NCI-H345 (cell line): ENCODE data around the gene PIWIL1.

Source experiments
- DNase-seq: peaks from one replicate; lab custom pipeline; 2025; lab: John Stamatoyannopoulos, UW

PIWIL1 gene

DNA sequence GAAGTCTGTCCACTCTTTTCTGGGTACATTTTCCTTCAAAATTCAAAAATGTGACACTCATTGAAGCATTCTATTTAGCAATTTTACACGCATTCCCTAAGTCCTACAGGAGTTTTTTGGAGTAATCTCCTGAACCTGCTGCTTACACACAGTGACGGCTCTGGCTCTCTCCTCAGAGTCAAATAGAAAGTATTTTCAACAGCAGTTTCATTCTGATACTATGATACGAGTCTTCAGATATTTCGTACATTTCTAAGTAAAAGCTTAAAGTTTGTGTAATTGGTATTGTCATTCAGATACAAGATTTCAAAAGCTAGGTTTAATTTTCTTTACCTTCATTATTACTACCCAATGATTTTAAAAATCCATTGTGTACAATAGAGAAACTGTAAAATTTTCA, 36.4 kb downstream of the PIWIL1 start:
- DNase-seq = no peak

GRCh38 chr12:130375296-130376287, 37.9 kb downstream of the PIWIL1 start:
- DNase-seq = no peak

DNA sequence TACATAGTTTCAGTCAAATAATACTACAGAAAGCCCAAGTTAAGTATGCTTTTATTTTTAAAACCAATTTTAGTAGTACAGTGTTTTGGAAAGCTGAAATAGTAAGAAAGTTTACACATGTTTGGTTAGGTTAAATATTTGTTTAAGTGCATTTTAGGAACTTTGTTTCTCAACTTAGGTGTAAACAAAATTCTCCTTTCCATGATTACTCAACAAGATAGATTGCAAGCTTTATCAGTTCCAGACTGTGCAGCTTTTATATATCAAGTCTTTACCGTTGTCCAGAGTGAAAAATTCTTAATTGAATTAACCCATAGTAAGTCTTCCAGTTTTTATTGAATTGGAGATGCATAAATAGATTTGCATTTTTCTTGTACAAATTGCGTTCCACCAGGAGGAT, 45.1 kb downstream of the PIWIL1 start:
- no peak for DNase-seq

DNA sequence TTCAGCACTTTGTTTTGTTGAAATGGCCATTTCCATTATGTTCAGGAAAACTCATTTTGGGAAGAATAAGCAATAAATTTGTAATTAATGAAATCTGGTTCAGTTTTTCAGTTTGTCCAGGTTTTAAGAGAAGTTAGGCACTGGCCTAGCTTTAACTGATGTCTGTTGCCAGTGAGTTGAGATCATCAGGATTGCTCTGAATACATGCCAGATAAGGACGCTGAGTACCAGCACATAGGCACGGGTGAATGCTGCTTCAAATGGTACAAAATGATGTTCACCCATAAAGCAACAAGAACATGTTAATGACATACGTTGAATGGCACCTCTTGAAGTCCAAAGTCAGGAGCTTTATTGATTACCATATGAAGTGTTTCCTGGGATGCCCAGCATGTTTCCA, 46.5 kb downstream of the PIWIL1 start:
- DNase-seq = no peak

DNA sequence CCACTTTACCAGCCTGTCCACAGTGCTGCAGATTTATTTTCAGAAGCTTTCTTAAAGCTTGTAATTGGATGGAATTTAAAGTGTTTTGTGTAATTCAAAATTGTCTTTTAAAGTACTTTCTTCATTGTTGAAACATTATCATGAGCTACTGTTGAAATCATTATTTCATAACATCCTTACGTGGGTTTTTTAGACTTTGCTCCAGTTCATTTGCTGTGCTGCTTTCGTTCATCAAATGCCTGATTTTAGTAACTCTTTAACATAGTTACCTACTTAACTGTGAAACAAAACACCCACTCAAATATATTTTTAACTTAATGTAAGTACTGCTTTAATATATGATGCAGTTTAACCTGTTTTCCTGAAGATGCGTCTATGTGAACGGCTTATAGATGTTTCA, 47.5 kb downstream of the PIWIL1 start:
- no peak for DNase-seq

DNA sequence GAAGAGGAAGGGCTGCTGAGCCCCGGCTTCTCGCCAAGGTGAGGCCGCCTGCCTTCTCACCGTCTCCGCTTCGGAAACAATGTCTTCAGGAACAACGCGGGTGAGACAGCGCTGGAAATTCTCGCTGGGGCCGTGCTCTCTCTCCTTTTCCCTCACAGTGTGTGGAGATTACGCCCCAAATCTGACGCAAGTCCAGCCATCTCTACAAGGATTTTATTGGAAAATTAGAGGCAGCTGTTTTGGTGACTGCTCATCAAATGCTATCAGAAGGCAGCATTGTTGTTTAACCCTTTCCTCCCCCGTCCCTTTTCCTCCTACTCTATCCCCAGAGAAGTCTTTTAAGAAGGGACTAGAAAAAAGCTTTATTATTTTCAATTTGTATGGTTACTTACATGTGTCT, 53.5 kb downstream of the PIWIL1 start:
- DNase-seq = no peak

GRCh38 chr12:130394906-130395305, 57.2 kb downstream of the PIWIL1 start:
- DNase-seq = no peak

- no peak for DNase-seq
Observed at GRCh38 chr12:130396667-130397066, 59.0 kb downstream of the PIWIL1 start.

DNA sequence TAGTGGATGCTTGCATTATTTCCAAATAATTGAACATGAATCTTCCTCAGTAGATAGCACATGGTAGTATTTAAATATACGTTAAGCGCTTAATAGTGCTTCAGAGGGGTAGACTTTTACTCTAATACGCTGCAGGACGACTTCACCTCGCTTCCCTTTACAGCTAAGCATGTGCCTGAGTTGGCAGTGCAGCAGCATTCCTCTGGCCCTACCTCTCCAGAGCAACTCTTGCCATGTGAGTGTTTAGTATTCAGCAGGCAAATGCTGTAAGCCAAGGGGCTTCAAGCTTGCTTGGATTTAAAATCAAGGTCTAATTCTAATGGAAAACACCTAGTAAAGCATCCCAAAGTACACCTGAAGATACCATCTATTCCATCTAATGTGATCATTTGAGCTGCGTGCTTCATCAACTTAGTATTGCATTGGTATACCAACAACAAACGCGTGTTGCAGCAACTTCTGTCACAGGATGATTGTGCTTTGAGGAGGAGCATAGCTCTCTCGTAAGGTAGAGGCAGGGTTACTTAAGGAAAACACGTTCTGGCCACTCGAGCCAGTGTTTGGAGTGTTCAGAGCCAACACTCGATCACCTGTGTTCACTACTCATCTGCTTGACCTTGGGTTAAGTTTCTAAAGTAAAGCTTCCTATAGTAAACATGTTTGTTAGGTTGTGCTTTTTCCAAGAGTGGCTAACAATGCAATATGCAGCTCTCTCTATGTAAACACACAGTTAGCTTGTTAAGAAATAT, 60.6 kb downstream of the PIWIL1 start:
- DNase-seq = no peak

DNA sequence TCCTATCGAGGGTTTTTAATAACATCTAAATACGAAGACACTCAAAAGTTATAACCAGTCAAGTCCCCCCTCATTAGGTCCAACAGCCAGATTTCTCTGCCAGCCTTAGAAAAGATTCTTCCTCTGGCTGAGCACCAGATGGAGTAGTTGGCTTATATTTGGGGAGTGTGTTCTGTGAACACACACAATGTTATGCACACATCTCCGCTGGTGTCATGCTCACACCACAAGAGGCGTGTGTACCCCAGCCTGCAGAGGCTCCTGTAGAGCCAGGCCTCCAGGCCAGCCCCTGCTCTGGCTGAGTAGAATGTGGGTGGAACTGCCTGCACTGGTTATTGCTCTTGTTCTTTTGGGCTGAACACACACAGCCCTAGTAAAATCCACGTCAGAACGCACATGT, 64.0 kb downstream of the PIWIL1 start:
- peak; percentile 11 for DNase-seq

DNA sequence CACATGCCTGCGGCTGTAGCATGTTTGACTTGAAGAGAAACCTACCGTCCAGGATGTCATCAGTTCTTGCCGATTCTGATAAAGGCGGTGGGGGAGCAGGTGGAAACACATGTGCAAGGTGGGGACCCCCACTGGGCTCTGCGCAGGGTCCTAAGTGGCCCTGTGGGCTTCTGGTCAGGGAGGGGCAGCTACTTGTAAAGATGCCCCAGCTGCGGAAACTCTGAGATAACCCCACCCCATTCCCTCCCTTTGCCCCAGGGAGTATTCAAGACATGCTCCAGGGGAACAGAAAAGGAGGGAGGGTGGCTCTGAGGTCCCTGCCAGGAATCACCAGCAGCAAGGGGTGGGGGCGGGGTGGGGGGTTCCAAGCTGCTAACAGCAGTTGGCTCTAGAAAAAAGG, 67.6 kb downstream of the PIWIL1 start:
- no peak for DNase-seq

DNA sequence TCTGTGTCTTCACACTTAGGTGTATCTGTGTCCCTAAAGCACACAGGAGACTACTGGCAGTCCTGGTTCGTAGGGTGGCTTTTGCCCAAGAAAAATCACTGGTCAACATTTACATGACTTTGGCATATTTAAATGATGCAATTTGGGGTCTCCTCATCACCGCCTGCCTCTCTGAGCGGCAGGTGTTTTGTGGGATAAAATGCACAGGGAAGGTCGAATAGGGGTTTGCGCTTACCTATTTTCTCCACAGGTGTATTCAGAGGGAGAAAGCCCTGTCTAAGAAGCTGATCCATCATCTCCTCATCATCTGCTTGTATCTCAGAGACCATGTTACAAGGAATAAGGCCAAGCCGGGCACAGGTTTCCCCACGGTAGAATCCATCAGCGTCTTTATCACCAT, 74.7 kb downstream of the PIWIL1 start:
- DNase-seq = no peak

GRCh38 chr12:130413909-130414308, 76.2 kb downstream of the PIWIL1 start:
- no peak for DNase-seq

- DNase-seq = no peak
Observed at GRCh38 chr12:130414381-130414780, 76.7 kb downstream of the PIWIL1 start.

GRCh38 chr12:130418251-130418650, 80.6 kb downstream of the PIWIL1 start:
- no peak for DNase-seq

DNA sequence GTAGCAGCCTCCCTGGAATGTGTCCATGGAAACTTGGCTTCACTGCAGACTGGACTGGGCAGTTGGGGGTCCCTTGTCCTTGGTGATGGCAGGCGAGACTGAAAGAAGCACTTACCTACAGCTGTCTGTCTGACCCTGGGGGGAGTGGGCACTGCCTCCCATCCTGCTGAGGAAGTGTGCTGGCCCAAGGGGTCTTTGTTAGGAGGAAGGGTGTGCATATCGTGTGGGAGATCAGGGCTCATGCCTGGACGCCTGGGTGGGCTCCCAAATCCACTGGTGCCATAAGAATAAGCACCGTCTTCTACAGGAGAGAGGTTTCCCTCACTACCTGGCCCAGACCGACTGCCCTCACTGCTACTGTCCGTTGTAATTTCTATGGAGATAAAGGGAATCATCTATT, 81.4 kb downstream of the PIWIL1 start:
- no peak for DNase-seq

GRCh38 chr12:130420071-130420470, 82.4 kb downstream of the PIWIL1 start:
- no peak for DNase-seq

DNA sequence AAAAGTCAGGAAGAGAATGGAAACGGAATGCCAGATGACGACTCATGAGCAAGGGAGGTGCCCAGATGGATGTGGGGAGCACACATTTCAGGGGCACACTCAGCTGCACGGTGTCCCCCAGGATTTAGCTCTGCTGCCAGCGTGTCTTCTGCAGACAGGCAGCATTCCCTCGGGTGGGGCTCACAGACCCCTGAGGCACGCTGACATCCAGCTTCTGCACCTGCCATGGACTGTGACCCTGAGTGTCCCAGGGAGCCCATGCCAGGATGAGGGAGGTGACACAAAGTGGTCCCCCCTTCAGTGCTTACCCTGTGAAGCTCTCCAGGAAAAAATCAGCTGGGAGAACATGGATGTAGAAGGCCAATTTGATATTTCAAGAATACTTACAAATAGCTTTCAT, 84.2 kb downstream of the PIWIL1 start:
- no peak for DNase-seq
